NT2/D1 (cell line): Measurements from ENCODE around the gene PLEKHB2.
"Not testable (repeated sequence)": the region's sequence is repeated elsewhere in the genome, so short reads cannot be mapped to it uniquely, and the experiment has no call there.

Experiments
- DNase-seq: peaks from one replicate; pipeline ENCODE4 v3.0.0-alpha.2; 2011; ENCODE audit warnings: low read depth, low spot score
- H3K27me3 ChIP-seq: 2 replicates; pipeline ENCODE4 v1.6.0; 2011; ENCODE audit warnings: mild to moderate bottlenecking; ENCODE audit not compliant: insufficient read length, insufficient read depth
- H3K36me3 ChIP-seq: 2 replicates; pipeline ENCODE4 v1.6.1; 2011; ENCODE audit warnings: mild to moderate bottlenecking, low read length, mixed read lengths; ENCODE audit not compliant: insufficient read depth, insufficient read length
- H3K4me1 ChIP-seq: 2 replicates; pipeline ENCODE4 v1.5.1; 2011; ENCODE audit not compliant: insufficient read depth, insufficient read length
- H3K4me3 ChIP-seq: 2 replicates; pipeline ENCODE4 v1.5.1; 2011; ENCODE audit warnings: low read depth; ENCODE audit not compliant: insufficient read length
- H3K9ac ChIP-seq: 2 replicates; pipeline ENCODE4 v1.6.0; 2011; ENCODE audit warnings: low read depth; ENCODE audit not compliant: insufficient read length
- H3K9me3 ChIP-seq: 2 replicates; pipeline ENCODE4 v1.5.1; 2011; ENCODE audit warnings: mild to moderate bottlenecking, low read length; ENCODE audit not compliant: insufficient read depth
- SUZ12 ChIP-seq: IDR thresholded peaks from 2 replicates; pipeline ENCODE4 v1.6.1; 2011; ENCODE audit not compliant: insufficient read length, insufficient read depth; ENCODE audit errors: extremely low read depth
- YY1 ChIP-seq: IDR thresholded peaks from 2 replicates; pipeline ENCODE4 v1.6.1; 2011; ENCODE audit not compliant: insufficient read length, insufficient read depth
- ZNF274 ChIP-seq: IDR thresholded peaks from 2 replicates; pipeline ENCODE4 v1.6.1; 2011; ENCODE audit warnings: mild to moderate bottlenecking, low read depth, low read length

Gene PLEKHB2

DNA sequence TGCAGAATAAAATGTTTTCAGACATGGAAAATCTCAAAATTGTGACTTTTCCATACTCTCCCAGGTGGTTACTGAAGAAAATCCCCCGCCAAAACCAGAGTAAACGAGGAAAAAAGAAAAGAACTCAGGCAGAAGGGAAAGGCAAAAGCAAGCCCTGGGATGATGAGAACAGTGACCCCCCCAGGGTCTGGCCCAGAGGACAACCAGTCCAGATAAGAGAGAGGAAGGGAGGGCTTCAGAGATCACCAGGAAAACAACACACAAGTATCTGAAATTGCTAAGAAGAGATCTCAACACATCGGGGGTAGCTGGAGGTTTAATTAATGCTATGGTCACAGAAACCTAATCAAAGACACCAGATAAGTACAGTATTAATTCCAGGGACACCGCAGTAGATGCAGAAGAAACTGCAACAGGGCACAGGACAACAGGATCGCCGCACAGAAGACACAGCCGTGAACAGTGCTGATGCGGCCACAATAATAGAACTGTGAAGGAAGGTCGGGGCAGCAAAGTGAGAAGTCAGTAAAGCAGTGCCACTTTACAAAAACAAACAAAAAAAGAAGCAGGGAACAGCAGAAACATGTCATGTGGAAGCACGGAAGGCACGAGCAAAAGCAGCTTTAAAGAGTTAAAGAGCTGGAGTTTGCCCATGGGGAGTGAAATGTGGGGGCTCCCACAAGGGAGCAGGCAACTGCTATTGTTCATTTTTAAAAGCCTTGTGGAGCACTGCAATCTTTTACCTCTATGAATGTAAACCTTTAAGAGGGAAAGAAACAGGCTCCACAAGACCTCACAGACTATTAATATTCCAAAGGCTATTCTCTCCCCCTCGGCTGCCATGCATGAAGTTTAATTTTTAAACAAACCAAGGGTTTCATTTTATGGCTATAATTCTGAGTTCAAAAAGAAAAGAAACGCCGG, 40.3 kb upstream of the PLEKHB2 start:
- no peak overlapping the region for H3K4me3 ChIP-seq
- no peak for DNase-seq
- H3K9me3 ChIP-seq = no peaks in the 10 kb centered on the region
- no peak for TF ChIP-seq YY1
- TF ChIP-seq SUZ12 = no peak
- TF ChIP-seq ZNF274 = no peak
- peaks cover 62% of the 10 kb centered on the region for H3K36me3 ChIP-seq
- no peaks in the 10 kb centered on the region for H3K27me3 ChIP-seq
- H3K4me1 ChIP-seq = peaks cover 4% of the 10 kb centered on the region
- H3K9ac ChIP-seq = peak overlapping the region; percentile 2

DNA sequence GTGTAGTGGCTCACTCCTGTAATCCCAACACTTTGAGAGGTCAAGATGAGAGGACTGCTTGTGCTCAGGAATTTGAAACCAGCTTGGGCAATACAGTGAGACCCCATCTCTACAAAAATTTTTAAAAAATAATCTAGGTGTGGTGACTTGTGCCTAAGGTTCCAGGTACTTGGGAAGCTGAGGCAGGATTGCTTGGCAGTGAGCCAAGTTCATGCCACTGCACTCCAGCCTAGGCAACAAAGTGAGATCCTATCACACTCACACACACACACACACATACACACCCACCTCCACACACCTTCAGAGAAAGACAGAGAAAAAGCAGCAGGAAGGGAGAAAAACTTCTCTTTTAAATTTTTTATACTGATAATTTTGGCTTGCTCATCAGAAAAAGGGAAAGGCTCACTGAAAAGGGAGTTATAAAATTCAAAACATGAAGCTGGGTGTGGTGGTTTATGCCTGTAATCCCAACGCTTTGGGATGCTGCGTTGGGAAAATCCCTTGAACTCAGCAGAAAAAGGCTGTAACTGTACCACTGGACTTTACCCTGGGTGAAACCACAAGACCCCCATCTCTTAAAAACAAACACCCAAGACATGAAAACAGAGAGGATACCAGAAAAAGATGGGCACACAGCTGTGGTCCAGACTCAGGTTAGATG, 37.5 kb upstream of the PLEKHB2 start:
- H3K9me3 ChIP-seq = no peaks in the 10 kb centered on the region

DNA sequence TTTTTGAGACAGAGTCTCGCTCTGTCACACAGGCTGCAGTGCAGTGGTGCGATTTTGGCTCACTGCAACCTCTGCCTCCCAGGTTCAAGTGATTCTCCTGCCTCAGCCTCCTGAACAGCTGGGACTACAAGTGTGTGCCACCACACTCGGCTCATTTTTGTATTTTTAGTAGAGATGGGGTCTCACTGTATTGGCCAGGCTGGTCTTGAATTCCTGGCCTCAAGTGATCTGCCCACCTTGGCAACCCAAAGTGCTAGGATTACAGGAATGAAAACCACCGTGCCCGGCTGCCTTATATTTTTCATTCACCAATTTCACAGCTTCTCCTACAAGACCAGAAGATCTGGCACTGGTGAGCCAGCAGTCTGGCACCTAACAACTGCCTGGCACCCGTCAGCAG, 37.0 kb upstream of the PLEKHB2 start:
- not testable (repeated sequence) for DNase-seq, H3K9me3 ChIP-seq, H3K4me1 ChIP-seq, H3K27me3 ChIP-seq, H3K9ac ChIP-seq, H3K4me3 ChIP-seq
- peaks cover 67% of the 10 kb centered on the region for H3K36me3 ChIP-seq

More for the DNA sequence above, 37.5 kb upstream of the PLEKHB2 start:
- DNase-seq = no peak
- no peaks in the 10 kb centered on the region for H3K27me3 ChIP-seq
- H3K36me3 ChIP-seq = peaks cover 66% of the 10 kb centered on the region
- TF ChIP-seq ZNF274 (no peak), SUZ12 (no peak), YY1 (no peak)
- no peak overlapping the region for H3K4me3 ChIP-seq
- H3K9ac ChIP-seq = no peak overlapping the region
- peaks cover 4% of the 10 kb centered on the region for H3K4me1 ChIP-seq

DNA sequence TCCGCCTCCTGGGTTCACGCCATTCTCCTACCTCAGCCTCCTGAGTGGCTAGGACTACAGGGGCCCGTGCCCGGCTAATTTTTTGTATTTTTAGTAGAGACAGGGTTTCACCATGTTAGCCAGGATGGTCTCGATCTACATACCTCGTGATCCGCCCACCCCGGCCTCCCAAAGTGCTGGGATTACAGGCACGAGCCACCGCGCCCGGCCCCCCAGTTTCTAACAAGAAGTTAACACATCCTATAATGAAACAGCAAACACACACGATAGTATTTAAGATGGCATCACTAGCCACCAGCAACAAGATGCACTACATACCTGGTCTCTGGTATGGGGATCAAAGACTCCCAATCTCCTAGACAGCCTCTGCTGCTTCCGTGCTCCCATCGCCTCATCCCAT, 29.6 kb upstream of the PLEKHB2 start:
- peaks cover 88% of the 10 kb centered on the region for H3K36me3 ChIP-seq

DNA sequence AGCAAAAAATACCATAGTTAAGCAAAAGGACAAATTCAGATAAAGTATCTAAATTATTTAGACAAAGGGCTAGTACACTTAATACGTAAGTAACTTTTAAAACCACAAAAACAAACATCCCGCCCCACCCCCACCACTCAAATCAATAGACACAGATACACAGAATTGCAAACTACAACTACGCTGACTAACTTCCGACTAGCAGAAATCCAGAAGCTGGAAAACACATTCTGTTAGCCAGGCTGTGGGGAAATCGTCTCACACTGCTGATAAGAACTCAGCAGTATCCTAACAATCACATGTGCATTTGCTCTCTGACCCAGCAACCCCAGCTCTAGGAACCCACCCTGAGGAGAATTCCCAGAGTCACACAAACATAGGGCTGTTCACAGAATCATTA, 28.4 kb upstream of the PLEKHB2 start:
- DNase-seq = no peak
- no peak overlapping the region for H3K9ac ChIP-seq
- H3K4me3 ChIP-seq = no peak overlapping the region
- H3K36me3 ChIP-seq = peaks cover 87% of the 10 kb centered on the region
- H3K27me3 ChIP-seq = no peaks in the 10 kb centered on the region
- TF ChIP-seq ZNF274 (no peak), SUZ12 (no peak), YY1 (no peak)
- H3K9me3 ChIP-seq = no peaks in the 10 kb centered on the region
- peaks cover 10% of the 10 kb centered on the region for H3K4me1 ChIP-seq

More for the DNA sequence above, 29.6 kb upstream of the PLEKHB2 start:
- H3K9ac ChIP-seq, DNase-seq, H3K4me1 ChIP-seq, H3K4me3 ChIP-seq, H3K27me3 ChIP-seq, H3K9me3 ChIP-seq: not testable (repeated sequence)

DNA sequence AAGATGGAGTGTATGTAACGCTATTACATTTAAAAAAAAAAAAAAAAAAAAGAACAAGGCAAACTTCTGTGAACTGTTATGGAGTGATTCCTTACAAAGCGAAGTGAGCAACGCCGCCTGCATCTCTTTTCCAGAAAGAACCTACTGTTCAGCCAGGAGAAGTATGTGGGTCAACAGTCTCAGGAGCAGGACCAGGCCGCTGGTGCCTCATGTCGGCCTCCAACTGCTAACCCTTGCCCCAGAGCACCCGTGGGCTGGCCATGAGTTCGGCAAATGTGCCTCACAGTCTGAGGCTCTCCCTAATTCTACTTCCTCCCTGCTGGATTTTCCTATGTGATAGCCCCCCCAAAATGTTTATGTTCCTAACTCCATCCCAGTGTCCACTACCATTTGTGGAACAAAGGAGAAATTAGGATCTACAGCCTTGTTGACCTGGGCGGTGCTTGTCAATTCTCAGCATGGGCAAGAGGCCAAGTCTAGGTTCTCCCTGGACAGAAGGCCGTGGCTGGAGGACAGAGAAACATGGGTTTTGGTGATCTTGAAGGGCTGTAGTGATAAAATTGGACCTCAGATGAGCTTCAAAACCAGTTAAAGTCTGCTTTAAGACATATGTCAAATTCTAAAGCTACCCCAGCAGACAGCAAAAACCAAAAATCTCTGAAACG, 27.8 kb upstream of the PLEKHB2 start:
- H3K9ac ChIP-seq = no peak overlapping the region

DNA sequence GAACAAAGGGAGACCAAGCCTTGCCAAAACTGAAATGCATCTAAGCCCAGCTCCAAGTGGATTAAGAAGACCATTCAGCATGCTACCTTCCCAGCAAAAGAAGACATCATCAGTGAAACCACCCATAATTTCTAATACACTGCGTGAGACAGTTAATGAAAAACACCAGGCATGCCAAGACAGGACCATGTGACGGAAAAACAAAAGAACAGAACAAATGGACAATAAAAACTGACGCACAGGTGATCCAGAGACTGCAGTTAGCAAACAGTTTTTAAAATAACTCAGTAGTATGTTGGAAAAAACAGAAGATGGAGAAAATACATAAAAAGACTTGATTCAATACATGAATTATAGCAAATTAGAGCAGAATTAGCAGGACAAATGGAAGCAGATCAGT, 27.2 kb upstream of the PLEKHB2 start:
- no peak overlapping the region for H3K9ac ChIP-seq
- peaks cover 10% of the 10 kb centered on the region for H3K4me1 ChIP-seq
- no peaks in the 10 kb centered on the region for H3K27me3 ChIP-seq
- no peak overlapping the region for H3K4me3 ChIP-seq
- no peak for DNase-seq
- TF ChIP-seq ZNF274 (no peak), YY1 (no peak), SUZ12 (no peak)
- peaks cover 90% of the 10 kb centered on the region for H3K36me3 ChIP-seq
- no peaks in the 10 kb centered on the region for H3K9me3 ChIP-seq

More for the DNA sequence above, 27.8 kb upstream of the PLEKHB2 start:
- Histone ChIP-seq H3K27me3 (no peaks in the 10 kb centered on the region), H3K4me1 (peaks cover 10% of the 10 kb centered on the region), H3K36me3 (peaks cover 90% of the 10 kb centered on the region), H3K4me3 (no peak overlapping the region), H3K9me3 (no peaks in the 10 kb centered on the region)
- TF ChIP-seq YY1 (no peak), SUZ12 (no peak), ZNF274 (no peak)
- DNase-seq = no peak

DNA sequence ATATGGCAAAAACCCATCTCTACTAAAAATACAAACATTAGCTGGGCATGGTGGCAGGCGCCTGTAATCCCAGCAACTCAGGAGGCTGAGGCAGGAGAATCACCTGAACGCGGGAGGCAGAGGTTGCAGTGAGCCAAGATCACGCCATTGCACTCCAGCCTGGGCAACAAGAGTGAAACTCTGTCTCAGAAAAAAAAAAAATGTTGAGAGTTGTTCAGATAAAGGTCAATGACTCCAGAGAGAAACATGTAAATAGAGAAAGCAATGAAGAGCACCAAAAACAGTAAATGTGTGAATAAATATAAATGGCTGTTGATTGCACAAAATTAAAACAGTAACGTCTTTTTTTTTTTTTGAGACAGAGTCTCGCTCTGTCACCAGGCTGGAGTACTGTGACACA, 25.2 kb upstream of the PLEKHB2 start:
- not testable (repeated sequence) for DNase-seq, H3K4me1 ChIP-seq, H3K9me3 ChIP-seq, H3K9ac ChIP-seq, H3K27me3 ChIP-seq, H3K4me3 ChIP-seq
- peaks cover 89% of the 10 kb centered on the region for H3K36me3 ChIP-seq
